Measurements from ENCODE around the gene E2F3.

E2F3 gene

GRCh38 chr6:20533746-20534294 is 132.1 kb downstream of the E2F3 start:
- DNase-seq (ENCODE audit: low spot score): no peak

- DNase-seq (ENCODE audit: low spot score): peak; percentile 95
These were observed 132.9 kb downstream of the E2F3 start, which contains the start of gene CDKAL1 for GRCh38 chr6:20534295-20535262. Gene CDKAL1 (plus strand): TSS chr6:20534457. CDS start chr6:20546351, 11,894 bp downstream.

- DNase-seq (ENCODE audit: low spot score): no peak
These were observed 136.5 kb downstream of the E2F3 start for GRCh38 chr6:20538131-20538662.

- no peak for DNase-seq (ENCODE audit: low spot score)
These were observed 137.2 kb downstream of the E2F3 start for GRCh38 chr6:20538907-20539306.

GRCh38 chr6:20539387-20539786 is 137.7 kb downstream of the E2F3 start:
- DNase-seq (ENCODE audit: low spot score): no peak

- no peak for DNase-seq (ENCODE audit: low spot score)
These were observed 139.0 kb downstream of the E2F3 start for GRCh38 chr6:20540683-20541082.

- DNase-seq (ENCODE audit: low spot score): no peak
These were observed 139.7 kb downstream of the E2F3 start for GRCh38 chr6:20541382-20541781.

DNA sequence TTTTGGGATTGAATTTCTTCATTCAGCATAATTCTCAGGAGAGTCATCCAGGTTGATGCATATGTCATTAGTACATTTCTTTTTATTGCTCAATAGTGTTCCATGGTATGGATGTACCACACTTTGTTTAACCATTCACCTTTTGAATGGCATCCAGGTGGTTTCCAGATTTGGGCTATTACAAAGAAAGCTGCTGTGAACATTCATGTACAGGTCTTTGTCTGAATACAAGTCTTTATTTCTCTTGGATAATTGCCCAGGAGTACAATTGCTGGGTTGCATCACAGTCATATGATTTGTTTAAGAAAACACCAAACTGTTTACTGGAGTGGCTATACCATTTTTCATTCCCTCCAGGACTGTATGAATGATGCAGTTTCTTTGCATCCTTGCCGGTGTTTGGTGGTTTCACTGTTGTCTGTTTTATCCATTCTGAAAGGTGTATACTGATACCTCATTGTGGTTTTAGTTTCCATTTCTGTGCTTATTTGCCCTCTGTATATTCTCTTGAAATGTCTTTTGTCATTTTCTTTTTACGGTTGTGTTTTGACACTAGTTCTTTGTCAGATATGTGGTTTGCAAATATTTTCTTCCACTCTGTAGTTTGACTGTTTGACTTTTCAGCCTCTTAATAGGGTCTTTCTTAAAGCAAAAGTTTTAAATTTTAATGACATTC is 141.4 kb downstream of the E2F3 start:
- DNase-seq (ENCODE audit: low spot score): no peak
